Mammary epithelial cell (primary cell): ENCODE data around the gene OR52E6.

Experiments used
- EZH2 ChIP-seq: IDR thresholded peaks from 2 replicates; pipeline ENCODE4 v1.6.1; 2012; ENCODE audit warnings: low read length, inconsistent platforms, borderline replicate concordance
- TF ChIP-seq, protein P1 (sequence below), 2 donors: IDR thresholded peaks in 1 of 2; conservative IDR thresholded peaks in 1 of 2; 2 replicates each; pipeline ENCODE4 v1.5.1; 2011 to 2012; ENCODE audit warnings: inconsistent platforms in 2 of 2, low read length in 2 of 2, mild to moderate bottlenecking in 2 of 2, control low read depth in 1 of 2, low read depth in 1 of 2; ENCODE audit not compliant: insufficient read depth in 1 of 2; ENCODE audit errors: extremely low read depth in 1 of 2

DNA sequence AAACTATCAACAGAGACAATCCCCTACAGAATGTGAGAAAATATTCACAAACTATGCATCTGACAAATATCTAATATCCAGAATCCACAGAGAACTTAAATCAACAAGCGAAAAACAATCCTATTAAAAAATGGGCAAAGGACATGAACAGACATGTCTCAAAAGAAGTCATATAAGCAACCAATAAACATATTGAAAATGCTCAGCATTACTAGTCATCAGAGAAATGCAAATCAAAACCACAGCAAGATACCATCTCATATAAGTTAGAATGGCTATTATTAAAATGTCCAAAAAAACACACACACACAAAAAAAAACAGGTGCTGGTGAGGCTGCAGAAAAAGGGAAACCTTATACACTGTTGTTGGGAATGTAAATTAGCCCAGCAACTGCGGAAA, 24.1 kb upstream of the OR52E6 start:
- TF ChIP-seq, protein P1, sequence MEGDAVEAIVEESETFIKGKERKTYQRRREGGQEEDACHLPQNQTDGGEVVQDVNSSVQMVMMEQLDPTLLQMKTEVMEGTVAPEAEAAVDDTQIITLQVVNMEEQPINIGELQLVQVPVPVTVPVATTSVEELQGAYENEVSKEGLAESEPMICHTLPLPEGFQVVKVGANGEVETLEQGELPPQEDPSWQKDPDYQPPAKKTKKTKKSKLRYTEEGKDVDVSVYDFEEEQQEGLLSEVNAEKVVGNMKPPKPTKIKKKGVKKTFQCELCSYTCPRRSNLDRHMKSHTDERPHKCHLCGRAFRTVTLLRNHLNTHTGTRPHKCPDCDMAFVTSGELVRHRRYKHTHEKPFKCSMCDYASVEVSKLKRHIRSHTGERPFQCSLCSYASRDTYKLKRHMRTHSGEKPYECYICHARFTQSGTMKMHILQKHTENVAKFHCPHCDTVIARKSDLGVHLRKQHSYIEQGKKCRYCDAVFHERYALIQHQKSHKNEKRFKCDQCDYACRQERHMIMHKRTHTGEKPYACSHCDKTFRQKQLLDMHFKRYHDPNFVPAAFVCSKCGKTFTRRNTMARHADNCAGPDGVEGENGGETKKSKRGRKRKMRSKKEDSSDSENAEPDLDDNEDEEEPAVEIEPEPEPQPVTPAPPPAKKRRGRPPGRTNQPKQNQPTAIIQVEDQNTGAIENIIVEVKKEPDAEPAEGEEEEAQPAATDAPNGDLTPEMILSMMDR (conservative IDR thresholded peaks at IDR 0.05 in 1 of 2, IDR thresholded peaks at IDR 0.05 in 1 of 2; ENCODE audit: extremely low read depth in 1 of 2, insufficient read depth in 1 of 2, low read depth in 1 of 2, low read length in 2 of 2) = no peak
- TF ChIP-seq EZH2 = no peak
